A673 (cell line): Measurements from ENCODE around the gene DENND11. TPM values are rescaled to one million over a fixed set of nuclear protein-coding genes. Genes with fewer than 3 reads are reported as not detected.
A peak's percentile ranks its signal among the peaks of the same experiment; 100 is the strongest.

Experiments
- BruUV-seq: library from RNA; stranded (reverse); fragments of 400-500 nt; replicated peaks from 2 replicates; lab custom pipeline; 2021; lab: Mats Ljungman, UMichigan
- CTCF ChIA-PET: fragments of 300-600 bp; sonication (Branson Sonifier 250); formaldehyde crosslinking; loops from one replicate; lab custom pipeline; 2022; ENCODE audit warnings: antibody characterized with exemption; lab: Charles Lee
- POLR2A ChIA-PET: fragments of 300-600 bp; sonication (Branson Sonifier 250); formaldehyde crosslinking; loops from one replicate; lab custom pipeline; 2022; ENCODE audit warnings: antibody characterized with exemption; ENCODE audit not compliant: low non-redundant PET; lab: Charles Lee
- DNase-seq: peaks from one replicate; pipeline ENCODE4 v3.0.0-alpha.2; 2015; ENCODE audit warnings: low spot score
- H3K27ac ChIP-seq: fragments of 200-600 bp; sonication (generic); 2 replicates; pipeline ENCODE4 v1.5.1; 2016; ENCODE audit warnings: mixed run types, low read depth, mild to moderate bottlenecking, mixed read lengths, antibody characterized with exemption, low read length; ENCODE audit not compliant: poor library complexity, severe bottlenecking
- H3K27me3 ChIP-seq: fragments of 200-600 bp; sonication (generic); replicated peaks from 2 replicates; pipeline ENCODE4 v1.6.1; 2017; ENCODE audit warnings: mixed run types, low read depth, mild to moderate bottlenecking, mixed read lengths, antibody characterized with exemption, low read length; ENCODE audit not compliant: insufficient read depth, poor library complexity
- H3K36me3 ChIP-seq: fragments of 200-600 bp; sonication (generic); 2 replicates; pipeline ENCODE4 v1.6.1; 2016; ENCODE audit warnings: mixed run types, mild to moderate bottlenecking, mixed read lengths, antibody characterized with exemption, low read length; ENCODE audit not compliant: insufficient read depth, poor library complexity, severe bottlenecking
- H3K4me1 ChIP-seq: fragments of 200-600 bp; sonication (generic); 2 replicates; pipeline ENCODE4 v1.6.1; 2017; ENCODE audit warnings: mixed run types, mild to moderate bottlenecking, mixed read lengths, antibody characterized with exemption, low read length; ENCODE audit not compliant: insufficient read depth, poor library complexity, severe bottlenecking
- H3K4me3 ChIP-seq: fragments of 200-600 bp; sonication (generic); 2 replicates; pipeline ENCODE4 v1.5.1; 2016; ENCODE audit warnings: low read depth, mixed run types, mild to moderate bottlenecking, mixed read lengths, low read length; ENCODE audit not compliant: poor library complexity, severe bottlenecking
- H3K9me3 ChIP-seq: fragments of 200-600 bp; sonication (generic); 2 replicates; pipeline ENCODE4 v1.6.1; 2016; ENCODE audit warnings: mixed run types, low read depth, mild to moderate bottlenecking, mixed read lengths, antibody characterized with exemption, low read length; ENCODE audit not compliant: poor library complexity, severe bottlenecking
- CTCF ChIP-seq: fragments of 300-800, 200-600 bp; sonication (generic); conservative IDR thresholded peaks from 2 replicates; pipeline ENCODE4 v1.5.1; 2017; ENCODE audit warnings: low read depth, mild to moderate bottlenecking, antibody characterized with exemption, low read length, moderate library complexity, mixed read lengths
- EZH2 ChIP-seq: fragments of 200-600 bp; sonication (generic); IDR thresholded peaks from 2 replicates; pipeline ENCODE4 v1.6.1; 2017; ENCODE audit warnings: borderline replicate concordance, low read depth, mild to moderate bottlenecking, mixed read lengths, antibody characterized with exemption, low read length; ENCODE audit not compliant: poor library complexity, severe bottlenecking
- intact Hi-C: fragments of 100-400 bp; cut with micrococcal nuclease; formaldehyde crosslinking; loops from one replicate; pipeline ENCODE4 v1.10.0; 2022; ENCODE audit not compliant: unreplicated experiment
- total RNA-seq: library from RNA; stranded (reverse); gene quantifications from 2 replicates; pipeline ENCODE4 v1.2.3, GENCODE V29; 2021

DENND11 gene
- total RNA-seq, 1 experiment from 2014 or later, result 11.9 TPM

DNA sequence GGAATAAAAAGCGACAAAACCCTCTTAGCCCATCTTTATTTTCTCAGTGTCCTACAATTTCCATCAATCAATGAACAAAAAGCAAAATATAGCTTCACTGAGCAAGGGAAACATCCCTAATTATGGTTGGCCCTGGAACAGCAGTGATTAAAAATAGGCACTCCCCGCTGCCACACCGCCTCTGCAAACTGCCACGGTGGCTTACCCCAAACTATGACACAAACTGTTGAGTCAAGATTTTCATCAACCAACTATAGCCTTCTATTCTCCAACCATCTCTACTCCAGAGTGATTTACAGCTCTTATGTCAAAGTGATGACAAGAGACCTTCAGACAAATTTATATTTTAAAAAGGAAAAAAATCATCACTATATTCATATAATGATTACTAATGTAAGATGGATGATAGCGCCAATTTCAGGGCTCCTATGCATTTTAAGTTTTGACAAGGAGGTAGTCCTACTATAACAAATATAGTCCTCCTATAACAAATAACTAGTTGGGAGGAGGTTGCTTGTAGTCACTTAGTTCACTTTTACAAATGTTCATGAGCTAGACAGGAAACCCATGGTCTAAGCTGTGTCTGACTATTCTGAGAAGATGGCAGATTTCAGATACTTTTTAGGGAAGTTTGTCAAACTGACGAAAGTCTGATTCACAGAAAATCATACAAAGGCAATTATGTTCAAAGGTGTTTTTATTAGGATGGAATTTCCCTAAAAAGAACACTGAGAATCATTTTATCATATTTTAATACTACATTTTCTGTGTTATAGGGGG, 26.3 kb downstream of the DENND11 start:
- intact Hi-C loops, result no loop called here
- no peak overlapping the region for H3K4me3 ChIP-seq
- no peak overlapping the region for H3K27ac ChIP-seq
- POLR2A ChIA-PET, result no interaction called here
- no peaks in the 10 kb centered on the region for H3K9me3 ChIP-seq
- TF ChIP-seq CTCF (no peak), EZH2 (no peak)
- H3K36me3 ChIP-seq, result no peaks in the 10 kb centered on the region
- CTCF ChIA-PET, result no interaction called here
- H3K4me1 ChIP-seq, result no peaks in the 10 kb centered on the region
- no peak for DNase-seq
- no peaks in the 10 kb centered on the region for H3K27me3 ChIP-seq
- no TSS peak for BruUV-seq

DNA sequence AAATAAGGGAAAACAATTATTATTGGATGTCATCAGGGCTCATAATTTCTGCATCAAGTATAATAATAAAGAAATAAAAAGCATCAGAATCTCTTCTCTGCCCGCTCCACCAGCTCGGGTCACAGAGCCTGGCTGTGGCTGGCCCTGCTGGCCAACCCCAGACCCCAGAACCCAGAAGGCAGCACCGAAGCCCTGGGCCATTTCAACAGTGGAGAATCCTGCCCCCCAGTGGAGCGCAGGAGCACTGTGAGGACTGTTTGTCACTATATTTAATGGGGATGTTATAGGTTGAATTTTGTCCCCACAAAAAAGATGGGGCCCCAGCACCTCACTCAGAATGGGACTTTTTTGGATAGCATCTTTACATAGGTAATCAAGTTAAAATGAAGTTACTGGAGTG, 27.3 kb downstream of the DENND11 start:
- POLR2A ChIA-PET, result no interaction called here
- no peaks in the 10 kb centered on the region for H3K4me1 ChIP-seq
- no peak for DNase-seq
- intact Hi-C loops, result no loop called here
- no peaks in the 10 kb centered on the region for H3K9me3 ChIP-seq
- no peak for TF ChIP-seq EZH2
- TF ChIP-seq CTCF, result peak; percentile 55
- CTCF ChIA-PET, result no interaction called here
- BruUV-seq, result no TSS peak
- no peak overlapping the region for H3K27ac ChIP-seq
- no peaks in the 10 kb centered on the region for H3K36me3 ChIP-seq
- H3K27me3 ChIP-seq, result no peaks in the 10 kb centered on the region
- no peak overlapping the region for H3K4me3 ChIP-seq

GRCh38 chr7:141674171-141674671, 27.7 kb downstream of the DENND11 start:
- no peak for TF ChIP-seq CTCF
- TF ChIP-seq EZH2, result no peak
- no peaks in the 10 kb centered on the region for H3K36me3 ChIP-seq
- no TSS peak for BruUV-seq
- ChIA-PET POLR2A (no interaction called here), CTCF (no interaction called here)
- DNase-seq, result no peak
- no peaks in the 10 kb centered on the region for H3K27me3 ChIP-seq
- H3K4me1 ChIP-seq, result no peaks in the 10 kb centered on the region
- H3K27ac ChIP-seq, result no peak overlapping the region
- no peak overlapping the region for H3K4me3 ChIP-seq
- no peaks in the 10 kb centered on the region for H3K9me3 ChIP-seq
- intact Hi-C loops, result no loop called here
